ENCODE data around the gene ZDHHC13.

Gene ZDHHC13

GRCh38 chr11:19164881-19165280 is 47.9 kb downstream of the ZDHHC13 start:
- DNase-seq (ENCODE audit: low read depth, low spot score): no peak

- no peak for DNase-seq (ENCODE audit: low read depth, low spot score)
Measured at GRCh38 chr11:19168090-19168489, 51.1 kb downstream of the ZDHHC13 start.

- DNase-seq (ENCODE audit: low read depth, low spot score): no peak
Measured at GRCh38 chr11:19173004-19173689, 56.2 kb downstream of the ZDHHC13 start.

- DNase-seq (ENCODE audit: low read depth, low spot score): no peak
Measured at GRCh38 chr11:19173964-19174638, 57.1 kb downstream of the ZDHHC13 start.

- no peak for DNase-seq (ENCODE audit: low read depth, low spot score)
Measured at GRCh38 chr11:19176629-19177186, 59.7 kb downstream of the ZDHHC13 start.

GRCh38 chr11:19181531-19182261 is 64.7 kb downstream of the ZDHHC13 start:
- no peak for DNase-seq (ENCODE audit: low read depth, low spot score)

- DNase-seq (ENCODE audit: low read depth, low spot score): no peak
Measured at GRCh38 chr11:19183646-19184045, 66.7 kb downstream of the ZDHHC13 start.

GRCh38 chr11:19185036-19185435 is 68.1 kb downstream of the ZDHHC13 start:
- DNase-seq (ENCODE audit: low read depth, low spot score): no peak

- no peak for DNase-seq (ENCODE audit: low read depth, low spot score)
Measured at GRCh38 chr11:19185516-19186052, 68.6 kb downstream of the ZDHHC13 start.

- no peak for DNase-seq (ENCODE audit: low read depth, low spot score)
Measured at GRCh38 chr11:19187114-19187832, 70.3 kb downstream of the ZDHHC13 start.

GRCh38 chr11:19187833-19188258 is 70.9 kb downstream of the ZDHHC13 start:
- DNase-seq (ENCODE audit: low read depth, low spot score): no peak

GRCh38 chr11:19191530-19192169 is 74.7 kb downstream of the ZDHHC13 start:
- no peak for DNase-seq (ENCODE audit: low read depth, low spot score)

- no peak for DNase-seq (ENCODE audit: low read depth, low spot score)
Measured at GRCh38 chr11:19193916-19194315, 76.9 kb downstream of the ZDHHC13 start.

- no peak for DNase-seq (ENCODE audit: low read depth, low spot score)
Measured at GRCh38 chr11:19194620-19195308, 77.8 kb downstream of the ZDHHC13 start.

GRCh38 chr11:19196432-19196831 is 79.5 kb downstream of the ZDHHC13 start:
- DNase-seq (ENCODE audit: low read depth, low spot score): no peak

- no peak for DNase-seq (ENCODE audit: low read depth, low spot score)
Measured at GRCh38 chr11:19199048-19199447, 82.1 kb downstream of the ZDHHC13 start.

GRCh38 chr11:19199771-19200170 is 82.8 kb downstream of the ZDHHC13 start:
- DNase-seq (ENCODE audit: low read depth, low spot score): no peak

- DNase-seq (ENCODE audit: low read depth, low spot score): no peak
Measured at GRCh38 chr11:19200410-19201201, 83.6 kb downstream of the ZDHHC13 start.
